Measurements from ENCODE around the gene PRKAR1B. TPM values are rescaled to one million over a fixed set of nuclear protein-coding genes. Genes with fewer than 3 reads are reported as not detected.

The PRKAR1B gene
- total and polyA plus RNA-seq, 8 donors, result 4.5 to 45.8 (median 11.1) TPM

- Histone ChIP-seq H3K4me1 (peaks cover 22 to 46% (median 30%) of the 10 kb centered on the region in 4 donors), H3K4me3 (no peak overlapping the region), H3K27ac (peak overlapping the region in 1 of 5 donors; percentile 90), H3K9me3 (no peaks in the 10 kb centered on the region), H3K36me3 (peaks cover 0 to 73% (median 66%) of the 10 kb centered on the region in 4 donors), H3K27me3 (no peaks in the 10 kb centered on the region)
- 95 to 99% (median 97%) methylated on average over 9 to 12 of the region's 12 CpGs for WGBS, 5 donors
- intact Hi-C loops (cut with DNase I; ENCODE audit: low total_unique reads), result loop anchor here (10.0 kb wide), 1 partner anchor 449 kb away; no protein-coding TSS in a partner anchor
- no peak for DNase-seq
- TF ChIP-seq CTCF (IDR thresholded peaks at IDR 0.05), result no peak
- TF ChIP-seq EP300 (IDR thresholded peaks at IDR 0.05), result no peak
- TF ChIP-seq POLR2AphosphoS5 (IDR thresholded peaks at IDR 0.05), result no peak
- no peak for TF ChIP-seq POLR2A (IDR thresholded peaks at IDR 0.05)
Measured at GRCh38 chr7:773622-773915, 46.5 kb upstream of the PRKAR1B start.

GRCh38 chr7:772861-773621 is 46.0 kb upstream of the PRKAR1B start:
- peaks cover 0 to 68% (median 64%) of the 10 kb centered on the region in 4 donors for H3K36me3 ChIP-seq
- no peak for DNase-seq
- WGBS, 5 donors, result 93 to 95% (median 94%) methylated on average over 32 of the region's 32 CpGs
- no peaks in the 10 kb centered on the region for H3K9me3 ChIP-seq
- H3K27ac ChIP-seq, result peak overlapping the region in 1 of 5 donors; percentile 90
- no peak overlapping the region for H3K4me3 ChIP-seq
- intact Hi-C loops (cut with DNase I; ENCODE audit: low total_unique reads), result loop anchor here (10.0 kb wide), 1 partner anchor 448 kb away; no protein-coding TSS in a partner anchor
- no peak for TF ChIP-seq CTCF (IDR thresholded peaks at IDR 0.05)
- TF ChIP-seq EP300 (IDR thresholded peaks at IDR 0.05), result no peak
- no peak for TF ChIP-seq POLR2AphosphoS5 (IDR thresholded peaks at IDR 0.05)
- no peak for TF ChIP-seq POLR2A (IDR thresholded peaks at IDR 0.05)
- peaks cover 22 to 47% (median 30%) of the 10 kb centered on the region in 4 donors for H3K4me1 ChIP-seq
- H3K27me3 ChIP-seq, result no peaks in the 10 kb centered on the region

GRCh38 chr7:772392-772791 is 45.3 kb upstream of the PRKAR1B start:
- H3K9me3 ChIP-seq, result no peaks in the 10 kb centered on the region
- no peak overlapping the region for H3K4me3 ChIP-seq
- DNase-seq, result no peak
- peak overlapping the region in 3 of 5 donors; percentile 73 to 90 (median 82) for H3K27ac ChIP-seq
- H3K27me3 ChIP-seq, result no peaks in the 10 kb centered on the region
- peaks cover 0 to 68% (median 58%) of the 10 kb centered on the region in 4 donors for H3K36me3 ChIP-seq
- 88 to 96% (median 91%) methylated on average over 13 of the region's 13 CpGs for WGBS, 5 donors
- intact Hi-C loops (cut with DNase I; ENCODE audit: low total_unique reads), result loop anchor here (10.0 kb wide), 1 partner anchor 448 kb away; no protein-coding TSS in a partner anchor
- TF ChIP-seq CTCF (IDR thresholded peaks at IDR 0.05) (no peak), EP300 (IDR thresholded peaks at IDR 0.05) (no peak), POLR2AphosphoS5 (IDR thresholded peaks at IDR 0.05) (no peak), POLR2A (IDR thresholded peaks at IDR 0.05) (no peak)
- H3K4me1 ChIP-seq, result peaks cover 22 to 47% (median 30%) of the 10 kb centered on the region in 4 donors

- Histone ChIP-seq H3K9me3 (no peaks in the 10 kb centered on the region), H3K27ac (peak overlapping the region in 4 of 5 donors; percentile 73 to 90 (median 81)), H3K4me1 (peaks cover 22 to 47% (median 30%) of the 10 kb centered on the region in 4 donors), H3K27me3 (no peaks in the 10 kb centered on the region), H3K4me3 (no peak overlapping the region), H3K36me3 (peaks cover 0 to 68% (median 53%) of the 10 kb centered on the region in 4 donors)
- intact Hi-C loops (cut with DNase I; ENCODE audit: low total_unique reads), result loop anchor here (10.0 kb wide), 1 partner anchor 447 kb away; no protein-coding TSS in a partner anchor
- 66 to 90% (median 85%) methylated on average over 11 of the region's 11 CpGs for whole genome bisulfite sequencing, 5 donors
- DNase-seq, result no peak
- TF ChIP-seq POLR2AphosphoS5 (IDR thresholded peaks at IDR 0.05) (no peak), POLR2A (IDR thresholded peaks at IDR 0.05) (no peak), EP300 (IDR thresholded peaks at IDR 0.05) (no peak), CTCF (IDR thresholded peaks at IDR 0.05) (no peak)
Measured at GRCh38 chr7:772005-772294, 44.9 kb upstream of the PRKAR1B start.

Measured in stomach (tissue), 9 donors.